Osteoblast (primary cell): Measurements from ENCODE around the gene TBC1D5. TPM values are rescaled to one million over a fixed set of nuclear protein-coding genes. Genes with fewer than 3 reads are reported as not detected.

Experiments used
- DNase-seq: peaks from one replicate; pipeline ENCODE4 v3.0.0; 2011; ENCODE audit warnings: low spot score, mixed read lengths; ENCODE audit not compliant: insufficient read length; ENCODE audit errors: missing footprints
- H2AFZ ChIP-seq: 2 replicates; pipeline ENCODE4 v1.6.0; 2011; ENCODE audit warnings: mild to moderate bottlenecking, low read length
- H3K27ac ChIP-seq: 2 replicates; pipeline ENCODE4 v1.5.1; 2011; ENCODE audit warnings: mild to moderate bottlenecking, low read depth, low read length, moderate library complexity
- H3K27me3 ChIP-seq: 2 replicates; pipeline ENCODE4 v1.6.0; 2012; ENCODE audit warnings: mild to moderate bottlenecking, control low read depth, inconsistent platforms, low read length, moderate library complexity; ENCODE audit not compliant: insufficient read depth
- H3K36me3 ChIP-seq: 2 replicates; pipeline ENCODE4 v1.5.1; 2011; ENCODE audit warnings: mild to moderate bottlenecking, low read length, control low read depth, moderate library complexity; ENCODE audit not compliant: insufficient read depth
- H3K4me1 ChIP-seq: 2 replicates; pipeline ENCODE4 v1.5.1; 2011; ENCODE audit warnings: mild to moderate bottlenecking, low read length, control low read depth, moderate library complexity; ENCODE audit not compliant: insufficient read depth
- H3K4me2 ChIP-seq: 2 replicates; pipeline ENCODE4 v1.6.0; 2011; ENCODE audit warnings: mild to moderate bottlenecking, low read length; ENCODE audit not compliant: insufficient read depth
- H3K4me3 ChIP-seq: fragments of 200-600 bp; sonication (generic); 3 replicates; pipeline ENCODE4 v1.5.1; 2012; ENCODE audit warnings: mild to moderate bottlenecking, low read length, inconsistent platforms; ENCODE audit not compliant: insufficient read depth
- H3K79me2 ChIP-seq: 2 replicates; pipeline ENCODE4 v1.6.0; 2012; ENCODE audit warnings: mild to moderate bottlenecking, low read length, control low read depth, inconsistent platforms; ENCODE audit not compliant: insufficient read depth
- H3K9me3 ChIP-seq: 2 replicates; pipeline ENCODE4 v1.5.1; 2011; ENCODE audit warnings: low read depth, low read length, control low read depth
- H4K20me1 ChIP-seq: 2 replicates; pipeline ENCODE4 v1.6.0; 2012; ENCODE audit warnings: mild to moderate bottlenecking, low read length, control low read depth; ENCODE audit not compliant: insufficient read depth
- total RNA-seq: library from RNA; depleted of rRNA; stranded (reverse); fragments of >200 nt; gene quantifications from 2 replicates; pipeline ENCODE4 v1.2.3, GENCODE V29; 2012
- TF ChIP-seq, protein P1 (sequence below): IDR thresholded peaks from 2 replicates; pipeline ENCODE4 v1.5.1; 2011; ENCODE audit warnings: mild to moderate bottlenecking, low read depth, low read length, moderate library complexity; ENCODE audit errors: extremely low read depth

TBC1D5 gene
- total RNA-seq, 1 donor = 117 TPM

DNA sequence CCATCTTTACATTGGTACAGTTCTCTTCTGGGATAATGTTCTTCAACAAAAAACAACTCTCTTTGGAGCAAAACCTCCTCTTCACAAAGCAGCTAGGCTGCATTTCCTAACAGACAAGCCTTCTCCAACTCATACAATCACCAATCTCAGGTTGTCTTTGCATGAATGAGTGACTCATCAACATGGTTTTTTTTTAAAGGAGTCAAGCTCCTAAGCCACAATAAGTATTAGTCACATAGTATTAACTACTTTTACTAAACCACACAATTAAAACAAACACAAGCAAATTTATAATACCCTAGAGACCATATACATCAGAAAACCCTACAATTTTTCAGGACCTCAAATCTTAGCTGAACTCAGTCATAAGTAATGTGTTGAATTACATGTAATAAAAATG, 137.4 kb downstream of the TBC1D5 start:
- no peaks in the 10 kb centered on the region for H3K79me2 ChIP-seq
- H2AFZ ChIP-seq = no peak overlapping the region
- no peak overlapping the region for H3K4me3 ChIP-seq
- no peaks in the 10 kb centered on the region for H3K27me3 ChIP-seq
- no peak overlapping the region for H3K4me2 ChIP-seq
- peaks cover 7% of the 10 kb centered on the region for H4K20me1 ChIP-seq
- peaks cover 6% of the 10 kb centered on the region for H3K4me1 ChIP-seq
- no peaks in the 10 kb centered on the region for H3K36me3 ChIP-seq
- TF ChIP-seq, protein P1, sequence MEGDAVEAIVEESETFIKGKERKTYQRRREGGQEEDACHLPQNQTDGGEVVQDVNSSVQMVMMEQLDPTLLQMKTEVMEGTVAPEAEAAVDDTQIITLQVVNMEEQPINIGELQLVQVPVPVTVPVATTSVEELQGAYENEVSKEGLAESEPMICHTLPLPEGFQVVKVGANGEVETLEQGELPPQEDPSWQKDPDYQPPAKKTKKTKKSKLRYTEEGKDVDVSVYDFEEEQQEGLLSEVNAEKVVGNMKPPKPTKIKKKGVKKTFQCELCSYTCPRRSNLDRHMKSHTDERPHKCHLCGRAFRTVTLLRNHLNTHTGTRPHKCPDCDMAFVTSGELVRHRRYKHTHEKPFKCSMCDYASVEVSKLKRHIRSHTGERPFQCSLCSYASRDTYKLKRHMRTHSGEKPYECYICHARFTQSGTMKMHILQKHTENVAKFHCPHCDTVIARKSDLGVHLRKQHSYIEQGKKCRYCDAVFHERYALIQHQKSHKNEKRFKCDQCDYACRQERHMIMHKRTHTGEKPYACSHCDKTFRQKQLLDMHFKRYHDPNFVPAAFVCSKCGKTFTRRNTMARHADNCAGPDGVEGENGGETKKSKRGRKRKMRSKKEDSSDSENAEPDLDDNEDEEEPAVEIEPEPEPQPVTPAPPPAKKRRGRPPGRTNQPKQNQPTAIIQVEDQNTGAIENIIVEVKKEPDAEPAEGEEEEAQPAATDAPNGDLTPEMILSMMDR = no peak
- H3K27ac ChIP-seq = no peak overlapping the region
- no peaks in the 10 kb centered on the region for H3K9me3 ChIP-seq
- peak; percentile 76 for DNase-seq

DNA sequence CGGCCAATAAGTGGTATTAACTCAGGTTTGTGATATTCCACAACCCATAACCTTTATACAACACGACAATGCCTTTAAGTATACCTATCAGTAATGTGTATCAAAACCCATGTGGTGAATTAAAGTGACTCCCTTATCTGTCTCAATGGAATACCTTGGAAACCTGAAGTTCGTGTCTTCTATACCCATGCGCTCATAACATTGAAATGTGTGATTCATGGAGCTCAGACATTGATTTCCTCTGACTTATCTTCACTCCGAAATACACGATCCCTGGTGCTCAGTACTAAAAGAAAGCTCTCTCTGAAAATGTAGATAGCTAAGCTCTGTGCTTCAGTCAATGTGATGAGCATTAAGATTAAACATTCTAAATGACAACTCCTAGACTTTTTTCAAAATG, 140.3 kb downstream of the TBC1D5 start:
- Histone ChIP-seq H4K20me1 (peaks cover 9% of the 10 kb centered on the region), H3K79me2 (no peaks in the 10 kb centered on the region), H3K4me2 (no peak overlapping the region), H3K4me3 (no peak overlapping the region), H3K27ac (no peak overlapping the region), H3K9me3 (no peaks in the 10 kb centered on the region), H3K4me1 (peaks cover 6% of the 10 kb centered on the region), H3K36me3 (no peaks in the 10 kb centered on the region), H2AFZ (no peak overlapping the region), H3K27me3 (no peaks in the 10 kb centered on the region)
- TF ChIP-seq, protein P1 = no peak
- DNase-seq = peak; percentile 30

DNA sequence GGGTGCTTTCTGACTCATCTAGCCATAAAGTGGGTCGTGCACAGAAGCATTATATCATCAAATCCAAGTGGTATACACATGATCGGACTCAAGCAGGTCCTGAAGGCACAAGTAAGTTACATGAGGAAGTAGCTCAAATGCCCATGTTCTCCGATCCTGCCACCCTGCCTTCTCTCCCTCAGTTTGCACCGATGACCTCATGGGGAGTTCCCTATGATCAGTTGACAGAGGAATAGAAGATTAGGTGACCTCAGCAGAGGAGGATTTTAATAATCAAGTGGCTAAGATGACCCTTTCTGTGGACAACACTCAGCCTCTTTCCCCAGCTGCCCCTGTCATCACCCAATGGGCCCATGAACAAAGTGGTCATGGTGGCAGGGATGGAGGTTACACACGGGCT, 149.5 kb downstream of the TBC1D5 start:
- no peak overlapping the region for H3K4me2 ChIP-seq
- H2AFZ ChIP-seq = no peak overlapping the region
- TF ChIP-seq, protein P1 = no peak
- H3K27me3 ChIP-seq = no peaks in the 10 kb centered on the region
- no peak overlapping the region for H3K27ac ChIP-seq
- H3K79me2 ChIP-seq = no peaks in the 10 kb centered on the region
- no peaks in the 10 kb centered on the region for H3K36me3 ChIP-seq
- peaks cover 3% of the 10 kb centered on the region for H4K20me1 ChIP-seq
- no peaks in the 10 kb centered on the region for H3K4me1 ChIP-seq
- H3K9me3 ChIP-seq = peaks cover 2% of the 10 kb centered on the region
- no peak for DNase-seq
- H3K4me3 ChIP-seq = no peak overlapping the region

DNA sequence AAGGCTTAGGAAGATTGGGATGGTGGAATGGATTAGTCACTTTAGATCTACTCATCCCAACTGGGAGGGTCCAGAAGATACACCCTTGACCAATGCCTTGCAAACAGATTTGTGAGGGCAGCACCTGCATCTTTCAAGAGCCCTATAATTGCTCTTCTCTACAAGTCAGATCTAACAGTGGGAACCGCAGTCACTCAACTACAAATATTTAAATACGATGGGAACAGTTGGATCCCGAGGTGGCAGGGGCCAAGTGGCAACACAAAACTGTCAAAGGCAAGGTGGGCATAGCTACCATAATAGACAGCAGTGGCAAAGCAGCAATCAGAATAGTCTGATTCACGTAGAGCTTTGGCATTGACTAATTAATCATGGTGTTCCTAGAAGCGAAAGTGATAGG, 152.0 kb downstream of the TBC1D5 start:
- Histone ChIP-seq H3K4me1 (peaks cover 5% of the 10 kb centered on the region), H3K9me3 (peaks cover 2% of the 10 kb centered on the region), H3K27me3 (no peaks in the 10 kb centered on the region), H3K79me2 (no peaks in the 10 kb centered on the region), H3K36me3 (no peaks in the 10 kb centered on the region), H3K4me3 (no peak overlapping the region), H3K4me2 (no peak overlapping the region), H2AFZ (no peak overlapping the region), H3K27ac (no peak overlapping the region), H4K20me1 (no peaks in the 10 kb centered on the region)
- no peak for DNase-seq
- TF ChIP-seq, protein P1 = no peak
